ENCODE measurements around the gene MINDY4.

DNA sequence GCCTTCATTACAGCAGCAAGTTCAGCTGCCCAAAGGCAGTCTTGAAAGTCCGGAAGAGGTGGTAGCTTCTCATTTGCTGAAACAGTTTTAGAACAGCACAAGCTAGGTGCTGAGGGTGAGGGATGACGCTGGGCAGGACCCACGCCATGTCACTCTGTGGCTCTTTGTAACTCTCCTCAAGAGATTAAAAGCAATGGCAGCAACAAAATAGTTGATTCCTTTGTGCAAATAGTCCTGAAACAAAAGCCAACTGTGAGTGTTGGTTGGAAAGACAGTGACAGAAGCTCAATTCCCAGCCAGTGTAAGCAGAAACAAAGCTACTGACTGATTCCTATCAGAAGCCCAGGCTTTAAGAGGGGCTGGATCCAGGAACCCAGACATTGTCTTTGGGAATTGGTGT lies 92.9 kb downstream of the MINDY4 start:
- TF ChIP-seq, protein P1, sequence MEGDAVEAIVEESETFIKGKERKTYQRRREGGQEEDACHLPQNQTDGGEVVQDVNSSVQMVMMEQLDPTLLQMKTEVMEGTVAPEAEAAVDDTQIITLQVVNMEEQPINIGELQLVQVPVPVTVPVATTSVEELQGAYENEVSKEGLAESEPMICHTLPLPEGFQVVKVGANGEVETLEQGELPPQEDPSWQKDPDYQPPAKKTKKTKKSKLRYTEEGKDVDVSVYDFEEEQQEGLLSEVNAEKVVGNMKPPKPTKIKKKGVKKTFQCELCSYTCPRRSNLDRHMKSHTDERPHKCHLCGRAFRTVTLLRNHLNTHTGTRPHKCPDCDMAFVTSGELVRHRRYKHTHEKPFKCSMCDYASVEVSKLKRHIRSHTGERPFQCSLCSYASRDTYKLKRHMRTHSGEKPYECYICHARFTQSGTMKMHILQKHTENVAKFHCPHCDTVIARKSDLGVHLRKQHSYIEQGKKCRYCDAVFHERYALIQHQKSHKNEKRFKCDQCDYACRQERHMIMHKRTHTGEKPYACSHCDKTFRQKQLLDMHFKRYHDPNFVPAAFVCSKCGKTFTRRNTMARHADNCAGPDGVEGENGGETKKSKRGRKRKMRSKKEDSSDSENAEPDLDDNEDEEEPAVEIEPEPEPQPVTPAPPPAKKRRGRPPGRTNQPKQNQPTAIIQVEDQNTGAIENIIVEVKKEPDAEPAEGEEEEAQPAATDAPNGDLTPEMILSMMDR (conservative IDR thresholded peaks at IDR 0.05; ENCODE audit: low read depth, low read length), result no peak
- TF ChIP-seq EZH2 (IDR thresholded peaks at IDR 0.05; ENCODE audit: low read length, unreplicated experiment), result no peak

Measured in PC-3 (cell line).